ENCODE data around the gene USP11.

USP11 gene

DNA sequence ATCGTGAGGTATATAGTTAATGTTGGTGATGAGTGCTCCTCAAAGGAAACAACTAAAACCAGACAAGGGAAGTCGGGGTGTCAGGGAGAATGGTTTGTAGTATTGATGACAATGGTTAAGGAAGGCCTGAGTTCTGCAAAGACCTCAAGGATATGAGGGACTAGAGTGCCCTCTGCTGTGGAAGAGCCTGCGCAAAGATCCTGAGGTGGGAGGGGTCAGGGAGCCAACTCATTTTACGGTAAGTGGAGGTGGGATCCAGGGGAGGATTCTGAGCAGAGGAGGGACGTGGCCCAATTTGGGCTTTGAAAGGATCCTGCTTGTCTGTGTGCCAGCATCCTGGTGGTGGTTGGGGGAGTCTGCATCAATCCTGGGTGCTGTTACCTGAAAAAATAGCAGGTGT is 27.8 kb upstream of the USP11 start:
- no peak for DNase-seq

DNA sequence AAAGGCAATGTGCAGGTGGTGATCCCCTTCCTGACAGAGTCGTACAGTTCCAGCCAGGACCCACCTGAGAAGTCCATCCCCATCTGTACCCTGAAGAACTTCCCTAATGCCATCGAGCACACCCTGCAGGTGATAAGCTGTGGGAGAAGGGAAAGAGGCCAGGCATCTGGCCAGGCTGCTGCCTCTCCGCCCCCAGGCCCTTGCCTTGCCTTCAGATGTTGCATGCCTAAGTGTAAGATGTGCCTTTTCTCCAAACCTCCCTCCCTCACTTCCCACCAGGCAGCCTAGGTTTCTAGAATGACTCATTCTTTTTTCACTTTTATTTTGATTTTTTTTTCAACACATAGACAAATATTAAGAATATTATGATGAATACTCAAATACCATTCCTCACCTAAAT is 26.5 kb upstream of the USP11 start:
- DNase-seq, result no peak

DNA sequence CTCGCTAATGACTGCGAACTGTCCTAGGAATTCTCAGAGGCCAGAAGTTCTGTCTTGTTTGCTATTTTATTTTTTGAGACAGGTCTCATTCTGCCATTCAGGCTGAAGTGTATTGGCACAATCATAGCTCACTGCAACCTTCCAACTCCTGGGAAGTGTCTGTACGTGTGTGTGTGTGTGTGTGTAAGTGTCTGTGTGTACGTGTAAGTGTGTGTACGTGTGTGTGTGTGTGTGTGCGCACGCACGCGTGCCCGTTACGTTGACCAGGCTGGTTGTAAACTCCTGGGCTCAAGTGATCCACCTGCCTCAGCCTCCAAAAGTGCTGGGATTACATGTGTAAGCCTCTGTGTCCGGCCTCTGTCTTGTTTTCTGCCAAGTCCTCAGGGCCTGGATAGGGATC is 24.7 kb upstream of the USP11 start:
- no peak for DNase-seq

GRCh38 chrX:47209508-47210238 is 23.1 kb upstream of the USP11 start:
- DNase-seq, result no peak

- no peak for DNase-seq
These were observed 22.0 kb upstream of the USP11 start for GRCh38 chrX:47210661-47211425.

GRCh38 chrX:47212381-47213293 is 20.2 kb upstream of the USP11 start:
- DNase-seq, result no peak

- no peak for DNase-seq
These were observed 18.3 kb upstream of the USP11 start for GRCh38 chrX:47214435-47215077.

DNA sequence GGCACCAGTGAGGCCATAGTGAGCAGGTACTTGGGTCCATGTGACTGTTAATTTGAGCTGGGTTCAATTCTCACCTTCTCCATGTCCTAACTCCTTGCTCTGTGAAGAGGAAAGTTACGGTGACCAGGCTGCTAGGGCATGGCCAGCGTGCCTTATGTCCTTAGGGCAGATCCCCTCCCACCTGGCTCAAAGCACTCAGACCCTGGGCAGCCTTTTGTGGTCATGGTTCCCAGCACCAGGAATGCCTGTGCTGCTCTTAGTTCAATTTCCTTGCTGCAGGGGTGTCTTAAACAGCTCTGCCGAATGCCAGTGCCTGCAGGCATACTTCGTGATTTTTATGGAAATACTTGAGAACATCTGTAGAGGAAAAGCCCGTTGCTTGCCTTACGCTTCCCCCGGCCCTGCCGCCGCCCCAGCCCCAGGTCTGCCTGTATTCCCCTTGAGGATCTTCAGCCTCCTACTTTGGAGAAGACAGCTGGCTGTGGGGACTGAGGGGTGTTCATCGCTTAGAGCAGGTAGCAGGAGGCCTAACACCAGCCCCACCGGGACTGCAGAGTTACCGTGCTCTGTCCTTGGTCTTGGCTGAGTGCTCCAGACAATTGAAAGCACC is 17.4 kb upstream of the USP11 start:
- no peak for DNase-seq

DNA sequence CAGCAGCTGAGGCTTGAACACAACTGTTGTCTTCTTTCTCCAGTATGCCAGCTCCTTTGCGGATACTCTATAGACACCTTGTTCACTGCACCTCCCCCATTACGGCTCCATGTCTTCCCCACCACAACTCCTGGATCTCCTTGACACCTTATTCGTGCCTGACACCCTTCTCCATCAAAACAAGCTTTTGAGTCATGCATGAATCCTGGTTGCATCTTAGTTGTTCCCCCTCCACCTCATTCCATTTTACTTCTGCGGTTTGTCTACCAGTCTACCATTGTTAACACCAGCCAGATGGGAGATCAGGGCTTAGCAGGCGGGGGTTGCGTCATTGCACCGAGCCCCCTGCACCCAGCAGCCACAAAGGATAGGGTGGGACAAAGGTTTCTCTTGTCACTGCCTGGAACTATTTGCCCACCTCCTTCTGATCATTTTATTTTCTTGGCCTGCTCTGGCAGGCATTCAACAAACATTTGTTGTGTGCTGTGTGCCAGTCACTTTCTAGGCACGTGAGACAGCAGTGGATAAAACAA is 16.4 kb upstream of the USP11 start:
- no peak for DNase-seq

DNA sequence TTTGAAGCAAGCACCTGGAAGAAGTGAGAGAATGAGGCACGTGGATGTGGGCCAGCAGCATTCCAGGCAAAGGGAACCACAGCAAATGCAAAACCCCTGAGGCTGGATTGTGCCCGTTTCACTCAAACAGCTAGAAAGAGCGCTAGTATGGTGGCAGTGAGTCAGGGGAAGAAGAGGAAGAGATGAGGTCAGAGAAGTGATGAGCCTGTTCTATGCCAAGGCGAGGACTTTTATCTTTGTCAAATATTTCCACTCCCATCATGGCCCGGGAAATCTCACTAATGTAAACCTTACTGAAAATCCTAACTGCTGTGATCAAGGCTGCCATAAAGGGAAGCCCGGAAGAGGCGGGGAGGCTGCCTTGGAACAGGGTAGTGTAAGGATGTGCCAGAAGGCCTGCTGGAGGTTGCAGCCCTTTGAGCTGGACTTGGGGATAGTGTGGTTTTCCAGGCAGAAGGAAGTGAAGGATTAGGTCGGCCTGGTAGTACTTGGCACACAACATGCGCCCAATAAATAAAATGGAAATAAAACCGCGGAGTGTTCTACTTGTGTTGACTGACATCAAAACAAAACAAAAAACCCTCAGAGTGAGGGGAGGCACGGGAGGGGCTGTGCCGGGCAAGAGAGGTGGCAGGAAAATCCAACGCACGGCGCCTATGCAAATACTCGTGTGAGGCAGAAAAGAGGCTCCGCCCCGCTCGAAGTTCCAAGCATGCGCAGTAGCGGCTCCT is 15.5 kb upstream of the USP11 start:
- peak in 1 of 2 donors; percentile 65 for DNase-seq

DNA sequence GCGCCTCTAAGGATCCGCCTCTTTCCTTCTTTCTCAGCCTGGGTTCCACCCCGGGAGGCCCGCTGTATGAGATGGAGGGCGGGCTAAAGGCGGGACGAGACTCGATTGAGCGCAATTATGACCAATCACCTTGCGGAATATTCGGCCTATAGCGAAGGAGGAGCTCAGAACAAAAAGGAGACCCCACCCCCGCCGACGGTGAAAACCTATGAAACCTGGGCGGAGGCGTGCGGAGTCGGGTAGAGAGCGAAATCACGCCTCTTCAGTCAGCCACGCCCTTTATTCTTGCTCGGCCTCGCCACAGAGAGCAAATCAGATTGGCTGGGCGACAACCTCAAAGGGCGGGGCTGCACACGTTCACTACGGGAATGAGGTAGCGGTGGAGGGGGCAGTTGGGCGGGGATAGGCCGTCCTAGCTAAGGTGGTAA is 14.9 kb upstream of the USP11 start:
- peak; percentile 92 to 98 for DNase-seq

DNA sequence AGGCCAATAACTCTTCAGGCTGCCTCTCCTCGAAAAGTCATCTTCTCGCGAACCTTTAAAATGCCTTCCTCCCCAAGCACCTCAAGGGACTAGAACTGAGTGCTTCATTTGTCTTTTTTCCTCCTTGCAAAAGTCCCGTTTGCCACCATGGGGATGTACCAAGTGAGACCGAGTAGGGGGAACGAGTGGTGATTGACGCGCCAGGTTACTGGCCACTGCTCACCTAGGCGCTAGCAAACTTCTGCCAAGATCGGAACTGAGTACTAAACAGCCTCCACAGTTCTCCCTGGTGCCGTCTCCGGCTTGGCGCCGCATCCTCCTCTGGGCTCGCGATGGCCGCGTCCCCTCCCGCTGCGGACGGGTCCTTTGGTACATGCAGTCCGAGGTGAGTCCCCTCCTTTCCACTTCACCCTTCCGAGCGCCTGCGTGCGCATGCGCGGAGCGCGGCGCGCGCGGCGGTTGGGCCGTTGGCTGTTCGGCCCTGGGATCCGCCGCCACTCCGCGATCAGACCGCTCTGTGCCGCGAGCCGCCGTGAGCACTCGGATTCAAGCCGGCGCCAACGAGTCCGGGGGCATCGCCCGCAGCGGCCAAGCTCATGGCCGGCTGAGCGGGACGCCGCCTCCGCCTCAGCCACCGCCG is 14.4 kb upstream of the USP11 start, which contains the start of gene CDK16:
TSS of gene CDK16 (plus strand) at position 402 of the 640 bp plus-strand sequence. CDS start 4,877 bp downstream, outside the sequence.
- peak; percentile 83 to 87 for DNase-seq

DNA sequence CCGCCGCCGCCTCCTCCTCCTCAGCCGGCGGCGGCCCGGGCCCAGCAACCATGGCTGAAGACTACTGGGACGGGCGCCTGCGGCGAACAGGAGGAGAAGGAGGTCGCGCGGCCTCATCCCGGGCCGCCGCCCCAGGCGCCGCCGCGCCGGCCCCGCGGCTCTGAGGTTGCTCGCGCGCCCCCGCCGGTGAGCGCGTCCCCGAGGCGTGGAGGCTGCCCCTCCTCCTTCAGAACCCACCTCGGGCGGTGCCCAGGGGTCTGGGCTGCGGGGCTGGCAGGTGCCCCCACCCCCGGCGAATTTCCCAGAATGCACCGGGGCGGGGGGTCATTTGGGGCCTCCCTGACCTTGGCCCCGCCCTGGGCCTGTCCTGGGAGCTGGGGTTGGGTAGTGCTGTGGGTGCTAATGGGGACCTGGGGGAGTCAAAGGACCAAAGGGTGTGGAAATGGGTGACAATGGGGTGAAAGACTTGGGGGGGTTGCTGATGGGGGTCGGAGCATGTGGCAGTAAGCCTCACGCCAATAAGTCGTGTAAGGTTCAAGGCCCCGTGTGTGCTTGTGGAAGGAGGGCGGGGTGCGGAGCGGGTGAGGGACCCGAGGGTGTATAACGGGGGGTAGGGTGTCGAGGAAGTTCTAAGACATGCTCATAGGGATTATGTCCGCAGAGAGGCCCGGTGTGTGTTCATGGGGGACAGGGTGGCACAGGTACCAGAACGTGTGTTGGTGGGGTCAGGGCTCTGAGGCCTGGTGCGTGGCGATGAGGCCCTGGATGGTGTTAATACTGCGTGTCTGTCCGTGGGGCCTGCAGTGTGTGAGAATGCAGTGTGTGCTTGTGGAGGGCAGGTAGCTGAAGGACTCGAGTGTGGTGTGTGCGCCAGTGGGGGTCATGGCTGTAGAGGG is 13.6 kb upstream of the USP11 start:
- DNase-seq, result no peak

- DNase-seq, result no peak
These were observed 11.1 kb upstream of the USP11 start for GRCh38 chrX:47221756-47222155.

- no peak for DNase-seq
These were observed 10.0 kb upstream of the USP11 start for GRCh38 chrX:47222751-47223350.

DNA sequence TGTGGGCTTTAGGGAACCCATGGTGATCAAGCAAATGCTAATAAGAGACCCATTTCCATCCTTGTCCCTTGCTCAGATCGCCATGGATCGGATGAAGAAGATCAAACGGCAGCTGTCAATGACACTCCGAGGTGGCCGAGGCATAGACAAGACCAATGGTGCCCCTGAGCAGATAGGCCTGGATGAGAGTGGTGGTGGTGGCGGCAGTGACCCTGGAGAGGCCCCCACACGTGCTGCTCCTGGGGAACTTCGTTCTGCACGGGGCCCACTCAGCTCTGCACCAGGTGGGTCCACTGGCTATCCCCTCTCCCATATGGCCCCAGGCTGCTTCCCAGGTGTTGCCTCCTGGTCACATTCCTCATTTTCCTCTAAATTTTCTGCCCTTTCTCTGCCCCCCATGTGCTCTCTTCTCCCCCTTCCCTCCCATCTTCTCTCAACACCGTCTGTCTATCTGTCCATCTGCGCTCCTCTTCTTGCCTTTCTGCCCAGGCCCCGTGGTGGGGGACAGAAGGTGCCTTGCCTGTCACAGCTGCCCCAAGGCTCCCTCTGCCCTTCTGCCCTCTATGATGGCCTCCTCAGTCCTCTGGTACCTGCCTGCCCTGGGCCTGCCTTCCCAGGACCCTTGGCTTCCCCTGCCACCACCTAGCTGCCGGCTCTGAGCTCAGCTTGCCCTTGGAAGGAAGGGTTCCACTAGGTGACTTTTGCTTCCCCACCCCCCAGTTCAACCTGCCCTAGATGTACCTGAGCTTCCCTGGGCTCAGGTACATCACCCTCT is 9.1 kb upstream of the USP11 start:
- DNase-seq, result no peak

DNA sequence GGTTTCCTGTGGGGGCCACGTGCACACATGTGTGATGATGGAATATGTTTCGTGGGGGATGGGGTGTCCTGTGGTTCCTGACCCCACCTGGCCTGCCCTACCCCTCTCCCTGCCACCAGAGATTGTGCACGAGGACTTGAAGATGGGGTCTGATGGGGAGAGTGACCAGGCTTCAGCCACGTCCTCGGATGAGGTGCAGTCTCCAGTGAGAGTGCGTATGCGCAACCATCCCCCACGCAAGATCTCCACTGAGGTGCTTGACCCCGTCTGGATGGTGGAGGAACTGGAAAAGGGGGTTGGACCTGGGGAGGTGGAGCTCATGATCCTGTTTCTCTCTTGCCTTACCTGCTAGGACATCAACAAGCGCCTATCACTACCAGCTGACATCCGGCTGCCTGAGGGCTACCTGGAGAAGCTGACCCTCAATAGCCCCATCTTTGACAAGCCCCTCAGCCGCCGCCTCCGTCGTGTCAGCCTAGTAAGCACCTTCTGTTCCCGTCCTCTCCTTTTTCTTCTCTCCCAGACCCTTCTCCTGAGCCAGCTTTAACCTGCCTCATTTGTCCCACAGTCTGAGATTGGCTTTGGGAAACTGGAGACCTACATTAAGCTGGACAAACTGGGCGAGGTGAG is 8.4 kb upstream of the USP11 start:
- no peak for DNase-seq

DNA sequence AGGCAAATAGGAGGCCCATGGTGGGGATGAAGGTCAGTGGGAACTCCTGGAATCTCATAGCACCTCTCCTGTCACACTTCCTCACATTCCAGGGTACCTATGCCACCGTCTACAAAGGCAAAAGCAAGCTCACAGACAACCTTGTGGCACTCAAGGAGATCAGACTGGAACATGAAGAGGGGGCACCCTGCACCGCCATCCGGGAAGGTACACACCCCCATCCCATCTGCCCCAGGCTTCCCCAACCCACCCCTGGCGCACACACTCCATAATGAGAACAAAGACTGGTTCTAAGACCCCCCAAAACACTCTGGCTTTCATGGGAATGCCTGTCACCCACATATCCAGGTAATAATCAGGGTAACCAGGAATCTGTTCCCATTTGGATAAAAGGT is 7.9 kb upstream of the USP11 start:
- no peak for DNase-seq

Measured in hippocampal formation (tissue), 2 donors.